ENCODE data around the gene COG5. TPM values are rescaled to one million over a fixed set of nuclear protein-coding genes. Genes with fewer than 3 reads are reported as not detected.

Gene COG5
- total RNA-seq, 2 donors from 2014 or later: 50.1 to 102 TPM

- Histone ChIP-seq H3K27me3 (no peaks in the 10 kb centered on the region), H3K4me3 (no peak overlapping the region), H3K27ac (no peak overlapping the region), H3K36me3 (replicated peaks in 1 of 2; ENCODE audit: insufficient read depth in 1 of 2, low read depth in 2 of 2) (peaks cover 0 to 10% of the 10 kb centered on the region in 2 donors), H3K4me1 (no peaks in the 10 kb centered on the region), H3K9me3 (no peaks in the 10 kb centered on the region)
- intact Hi-C loops (cut with DNase I): no loop called here
- DNase-seq (no peak), ATAC-seq (no peak)
- no peak for TF ChIP-seq POLR2A (IDR thresholded peaks at IDR 0.05)
- TF ChIP-seq, protein P1, sequence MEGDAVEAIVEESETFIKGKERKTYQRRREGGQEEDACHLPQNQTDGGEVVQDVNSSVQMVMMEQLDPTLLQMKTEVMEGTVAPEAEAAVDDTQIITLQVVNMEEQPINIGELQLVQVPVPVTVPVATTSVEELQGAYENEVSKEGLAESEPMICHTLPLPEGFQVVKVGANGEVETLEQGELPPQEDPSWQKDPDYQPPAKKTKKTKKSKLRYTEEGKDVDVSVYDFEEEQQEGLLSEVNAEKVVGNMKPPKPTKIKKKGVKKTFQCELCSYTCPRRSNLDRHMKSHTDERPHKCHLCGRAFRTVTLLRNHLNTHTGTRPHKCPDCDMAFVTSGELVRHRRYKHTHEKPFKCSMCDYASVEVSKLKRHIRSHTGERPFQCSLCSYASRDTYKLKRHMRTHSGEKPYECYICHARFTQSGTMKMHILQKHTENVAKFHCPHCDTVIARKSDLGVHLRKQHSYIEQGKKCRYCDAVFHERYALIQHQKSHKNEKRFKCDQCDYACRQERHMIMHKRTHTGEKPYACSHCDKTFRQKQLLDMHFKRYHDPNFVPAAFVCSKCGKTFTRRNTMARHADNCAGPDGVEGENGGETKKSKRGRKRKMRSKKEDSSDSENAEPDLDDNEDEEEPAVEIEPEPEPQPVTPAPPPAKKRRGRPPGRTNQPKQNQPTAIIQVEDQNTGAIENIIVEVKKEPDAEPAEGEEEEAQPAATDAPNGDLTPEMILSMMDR (IDR thresholded peaks at IDR 0.05): no peak
- 70 to 73% methylated on average over 3 of the region's 3 CpGs for WGBS, 2 donors
Observed at GRCh38 chr7:107208024-107208521, 355.6 kb downstream of the COG5 start.

- intact Hi-C loops (cut with DNase I): no loop called here
- H3K9me3 ChIP-seq: no peaks in the 10 kb centered on the region
- TF ChIP-seq POLR2A (IDR thresholded peaks at IDR 0.05): no peak
- TF ChIP-seq, protein P1 (IDR thresholded peaks at IDR 0.05): no peak
- no peak overlapping the region for H3K4me3 ChIP-seq
- no peak overlapping the region for H3K27ac ChIP-seq
- no peak for DNase-seq
- no peaks in the 10 kb centered on the region for H3K4me1 ChIP-seq
- ATAC-seq: no peak
- H3K36me3 ChIP-seq (replicated peaks in 1 of 2; ENCODE audit: insufficient read depth in 1 of 2, low read depth in 2 of 2): peaks cover 0 to 10% of the 10 kb centered on the region in 2 donors
- 93 to 94% methylated on average over 5 of the region's 5 CpGs for WGBS, 2 donors
- H3K27me3 ChIP-seq: no peaks in the 10 kb centered on the region
Observed at GRCh38 chr7:107207459-107207858, 356.3 kb downstream of the COG5 start.

GRCh38 chr7:107206706-107207105 lies 357.0 kb downstream of the COG5 start:
- 34 to 56% methylated on average over 3 of the region's 3 CpGs for WGBS, 2 donors
- intact Hi-C loops (cut with DNase I): no loop called here
- H3K27ac ChIP-seq: no peak overlapping the region

GRCh38 chr7:107206136-107206535 lies 357.6 kb downstream of the COG5 start:
- H3K4me3 ChIP-seq: no peak overlapping the region
- 100% methylated on average over 6 of the region's 6 CpGs for WGBS, 2 donors
- H3K27me3 ChIP-seq: no peaks in the 10 kb centered on the region
- H3K27ac ChIP-seq: no peak overlapping the region
- peaks cover 0 to 13% of the 10 kb centered on the region in 2 donors for H3K36me3 ChIP-seq (replicated peaks in 1 of 2; ENCODE audit: insufficient read depth in 1 of 2, low read depth in 2 of 2)
- TF ChIP-seq, protein P1 (IDR thresholded peaks at IDR 0.05): no peak
- no peak for TF ChIP-seq POLR2A (IDR thresholded peaks at IDR 0.05)
- H3K9me3 ChIP-seq: no peaks in the 10 kb centered on the region
- DNase-seq (no peak), ATAC-seq (no peak)
- H3K4me1 ChIP-seq: peaks cover 3% of the 10 kb centered on the region
- intact Hi-C loops (cut with DNase I): no loop called here

More at GRCh38 chr7:107206706-107207105, 357.0 kb downstream of the COG5 start:
- no peaks in the 10 kb centered on the region for H3K9me3 ChIP-seq
- no peak overlapping the region for H3K4me3 ChIP-seq
- peaks cover 2% of the 10 kb centered on the region for H3K4me1 ChIP-seq
- DNase-seq (no peak), ATAC-seq (no peak)
- no peaks in the 10 kb centered on the region for H3K27me3 ChIP-seq
- peaks cover 0 to 10% of the 10 kb centered on the region in 2 donors for H3K36me3 ChIP-seq (replicated peaks in 1 of 2; ENCODE audit: insufficient read depth in 1 of 2, low read depth in 2 of 2)
- no peak for TF ChIP-seq POLR2A (IDR thresholded peaks at IDR 0.05)
- TF ChIP-seq, protein P1 (IDR thresholded peaks at IDR 0.05): no peak

- no peak overlapping the region for H3K27ac ChIP-seq
- H3K9me3 ChIP-seq: no peaks in the 10 kb centered on the region
- intact Hi-C loops (cut with DNase I): no loop called here
- no peak overlapping the region for H3K4me3 ChIP-seq
- no peak for TF ChIP-seq POLR2A (IDR thresholded peaks at IDR 0.05)
- TF ChIP-seq, protein P1 (IDR thresholded peaks at IDR 0.05): no peak
- DNase-seq (no peak), ATAC-seq (no peak)
- H3K27me3 ChIP-seq: no peaks in the 10 kb centered on the region
- H3K36me3 ChIP-seq (replicated peaks in 1 of 2; ENCODE audit: insufficient read depth in 1 of 2, low read depth in 2 of 2): peaks cover 0 to 18% of the 10 kb centered on the region in 2 donors
- H3K4me1 ChIP-seq: peaks cover 21% of the 10 kb centered on the region
- WGBS, 2 donors: 90% methylated on average over 7 of the region's 7 CpGs
Observed at GRCh38 chr7:107203607-107204006, 360.1 kb downstream of the COG5 start.
